CD4-positive, alpha-beta T cell treated with Interleukin-4 for 4 hours (primary cell): ENCODE data around the gene ERC1.
"Not testable (repeated sequence)": the region's sequence is repeated elsewhere in the genome, so short reads cannot be mapped to it uniquely, and the experiment has no call there.

Experiments
- DNase-seq: peaks from one replicate; pipeline ENCODE4 v3.0.0-alpha.2; 2020

Gene ERC1

GRCh38 chr12:1329784-1330476 is 338.9 kb downstream of the ERC1 start:
- no peak for DNase-seq

GRCh38 chr12:1330477-1330827 is 339.4 kb downstream of the ERC1 start:
- no peak for DNase-seq

GRCh38 chr12:1332327-1332726 is 341.3 kb downstream of the ERC1 start:
- no peak for DNase-seq

- DNase-seq = no peak
These were observed 347.6 kb downstream of the ERC1 start for GRCh38 chr12:1338483-1339177.

GRCh38 chr12:1339178-1339541 is 348.1 kb downstream of the ERC1 start:
- DNase-seq = not testable (repeated sequence)

GRCh38 chr12:1339618-1340319 is 348.7 kb downstream of the ERC1 start:
- DNase-seq = no peak

GRCh38 chr12:1341270-1341669 is 350.2 kb downstream of the ERC1 start:
- not testable (repeated sequence) for DNase-seq

- no peak for DNase-seq
These were observed 352.4 kb downstream of the ERC1 start for GRCh38 chr12:1343422-1343821.

GRCh38 chr12:1344245-1344644 is 353.2 kb downstream of the ERC1 start:
- DNase-seq = no peak

GRCh38 chr12:1346126-1346525 is 355.1 kb downstream of the ERC1 start:
- no peak for DNase-seq

GRCh38 chr12:1347294-1347693 is 356.3 kb downstream of the ERC1 start:
- no peak for DNase-seq

GRCh38 chr12:1348606-1349005 is 357.6 kb downstream of the ERC1 start:
- DNase-seq = no peak

- no peak for DNase-seq
These were observed 359.3 kb downstream of the ERC1 start for GRCh38 chr12:1350055-1350933.

- no peak for DNase-seq
These were observed 359.9 kb downstream of the ERC1 start for GRCh38 chr12:1350934-1351240.

GRCh38 chr12:1351926-1352325 is 360.9 kb downstream of the ERC1 start:
- no peak for DNase-seq

- DNase-seq = no peak
These were observed 362.4 kb downstream of the ERC1 start for GRCh38 chr12:1353451-1353850.

GRCh38 chr12:1355396-1355795 is 364.4 kb downstream of the ERC1 start:
- no peak for DNase-seq

GRCh38 chr12:1355871-1356270 is 364.8 kb downstream of the ERC1 start:
- not testable (repeated sequence) for DNase-seq

- DNase-seq = no peak
These were observed 365.3 kb downstream of the ERC1 start for GRCh38 chr12:1356285-1356684.

GRCh38 chr12:1357171-1357570 is 366.1 kb downstream of the ERC1 start:
- no peak for DNase-seq

- DNase-seq = no peak
These were observed 366.7 kb downstream of the ERC1 start for GRCh38 chr12:1357711-1358110.

- DNase-seq = no peak
These were observed 369.6 kb downstream of the ERC1 start for GRCh38 chr12:1360441-1361210.
